ENCODE results near the gene ZNF383. TPM values are rescaled to one million over a fixed set of nuclear protein-coding genes. Genes with fewer than 3 reads are reported as not detected.
A peak's percentile ranks its signal among the peaks of the same experiment; 100 is the strongest.

The ZNF383 gene
- total RNA-seq, 1 experiment from 2014 or later = 6.6 TPM

DNA sequence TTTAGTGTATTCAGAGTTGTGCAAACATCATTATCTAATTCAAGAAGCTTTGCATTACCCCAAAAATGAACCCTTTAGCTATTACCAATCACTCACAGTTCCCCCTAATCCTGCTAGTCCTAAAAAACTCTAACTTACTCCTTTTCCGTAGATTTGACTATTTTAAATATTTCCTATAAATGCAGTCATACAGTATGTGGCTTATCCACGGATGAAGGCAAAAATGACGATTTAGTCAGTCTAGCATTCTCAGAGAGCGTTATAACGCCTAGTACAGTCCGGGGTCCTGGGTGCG is 587 bp upstream of the ZNF383 start:
- H3K4me1 ChIP-seq (ENCODE audit: control insufficient read depth in 1 of 2, insufficient read depth in 2 of 2, low read length in 2 of 2) = peaks cover 4 to 10% of the 10 kb centered on the region in 2 experiments; a peak in 2 of 4 replicates
- ATAC-seq (no peak), DNase-seq (ENCODE audit: low read depth, low spot score) (no peak)
- H3K36me3 ChIP-seq (ENCODE audit: control insufficient read depth in 1 of 2, insufficient read depth in 2 of 2, low read length in 2 of 2) = 0 out of 4 replicates have a peak, but pooled peaks cover 0 to under 1% of the 10 kb centered on the region in 2 experiments
- intact Hi-C loops (cut with micrococcal nuclease) = loop anchor here (5.0 to 10.0 kb wide), 4 partner anchors 45 to 1083 kb away; partner anchors contain the start of genes ZNF146, ZNF565, ZNF573 and ZNF585A
- H3K27me3 ChIP-seq (ENCODE audit: insufficient read depth, low read length) = no peaks in the 10 kb centered on the region
- H3K4me3 ChIP-seq (replicated peaks in 1 of 2; ENCODE audit: low read depth in 1 of 2, low read length in 2 of 2) = peak overlapping the region; percentile 93 to 100
- peak overlapping the region; percentile 68 for H3K27ac ChIP-seq (ENCODE audit: low read depth, low read length)
- no peaks in the 10 kb centered on the region for H4K20me1 ChIP-seq (ENCODE audit: insufficient read depth)
- TF ChIP-seq POLR2A (IDR thresholded peaks at IDR 0.05; ENCODE audit: borderline replicate concordance, extremely low read depth, insufficient read depth, insufficient read length) (peak; percentile 24), ZFX (IDR thresholded peaks at IDR 0.05) (no peak), JUND (IDR thresholded peaks at IDR 0.05) (no peak)
- no peaks in the 10 kb centered on the region for H3K9me3 ChIP-seq (ENCODE audit: control insufficient read depth in 1 of 2, insufficient read depth in 1 of 2, low read depth in 1 of 2, low read length in 2 of 2)
- BruUV-seq (replicated peaks) = no TSS peak
- ChIA-PET POLR2A (interaction anchor here (0.6 to 1.4 kb wide), 4 partner anchors 9 to 1002 kb away, joined by 3 to 5 read pairs (median 4); partner anchors contain the start of gene ZNF585A), RAD21 (ENCODE audit: low non-redundant PET in 1 of 2, low total read pairs in 2 of 2, uncharacterized antibody in 2 of 2, unreplicated experiment in 2 of 2) (no interaction called here), CTCF (no interaction called here)
- H3K9me2 ChIP-seq (ENCODE audit: insufficient read depth) = no peaks in the 10 kb centered on the region
- H2AFZ ChIP-seq (ENCODE audit: low read depth, low read length, poor library complexity, severe bottlenecking) = peak overlapping the region; percentile 97
- H3K4me2 ChIP-seq (ENCODE audit: low read length) = peak overlapping the region; percentile 99
- H3K9ac ChIP-seq (ENCODE audit: low read length) = peak overlapping the region; percentile 93
- H3K79me2 ChIP-seq (ENCODE audit: insufficient read depth, low read length) = peaks cover 17% of the 10 kb centered on the region

DNA sequence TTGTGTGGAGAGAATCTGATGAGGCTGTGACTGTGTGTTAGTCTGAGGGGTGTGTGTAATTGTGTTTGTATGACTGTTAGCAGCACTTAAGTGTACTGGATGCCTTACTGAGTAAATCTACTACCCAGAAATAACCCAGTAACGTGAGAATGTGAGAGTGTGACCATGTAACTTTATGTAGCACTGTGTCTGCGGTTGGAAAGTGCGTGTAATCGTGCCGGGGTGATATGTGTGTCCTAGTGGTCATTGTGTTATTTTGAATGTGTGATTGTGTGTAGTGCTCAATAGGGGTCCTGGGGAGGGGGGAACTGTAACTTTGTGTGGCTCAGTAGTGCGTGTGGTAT is 550 bp downstream of the ZNF383 start:
- TF ChIP-seq POLR2A (IDR thresholded peaks at IDR 0.05; ENCODE audit: borderline replicate concordance, extremely low read depth, insufficient read depth, insufficient read length) = peak; percentile 2
- TF ChIP-seq, protein P1, sequence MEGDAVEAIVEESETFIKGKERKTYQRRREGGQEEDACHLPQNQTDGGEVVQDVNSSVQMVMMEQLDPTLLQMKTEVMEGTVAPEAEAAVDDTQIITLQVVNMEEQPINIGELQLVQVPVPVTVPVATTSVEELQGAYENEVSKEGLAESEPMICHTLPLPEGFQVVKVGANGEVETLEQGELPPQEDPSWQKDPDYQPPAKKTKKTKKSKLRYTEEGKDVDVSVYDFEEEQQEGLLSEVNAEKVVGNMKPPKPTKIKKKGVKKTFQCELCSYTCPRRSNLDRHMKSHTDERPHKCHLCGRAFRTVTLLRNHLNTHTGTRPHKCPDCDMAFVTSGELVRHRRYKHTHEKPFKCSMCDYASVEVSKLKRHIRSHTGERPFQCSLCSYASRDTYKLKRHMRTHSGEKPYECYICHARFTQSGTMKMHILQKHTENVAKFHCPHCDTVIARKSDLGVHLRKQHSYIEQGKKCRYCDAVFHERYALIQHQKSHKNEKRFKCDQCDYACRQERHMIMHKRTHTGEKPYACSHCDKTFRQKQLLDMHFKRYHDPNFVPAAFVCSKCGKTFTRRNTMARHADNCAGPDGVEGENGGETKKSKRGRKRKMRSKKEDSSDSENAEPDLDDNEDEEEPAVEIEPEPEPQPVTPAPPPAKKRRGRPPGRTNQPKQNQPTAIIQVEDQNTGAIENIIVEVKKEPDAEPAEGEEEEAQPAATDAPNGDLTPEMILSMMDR (IDR thresholded peaks at IDR 0.05 in 2 of 3, conservative IDR thresholded peaks at IDR 0.05 in 1 of 3; ENCODE audit: borderline replicate concordance in 1 of 3, insufficient read depth in 1 of 3, low read depth in 2 of 3, low read length in 2 of 3) = no peak
- ChIA-PET RAD21 (ENCODE audit: low non-redundant PET in 1 of 2, low total read pairs in 2 of 2, uncharacterized antibody in 2 of 2, unreplicated experiment in 2 of 2) (no interaction called here), CTCF (no interaction called here), POLR2A (no interaction called here)
- BruUV-seq (replicated peaks) = TSS peak; percentile 83
- peaks cover 4 to 10% of the 10 kb centered on the region in 2 experiments; a peak in 2 of 4 replicates for H3K4me1 ChIP-seq (ENCODE audit: control insufficient read depth in 1 of 2, insufficient read depth in 2 of 2, low read length in 2 of 2)
- ATAC-seq (no peak), DNase-seq (ENCODE audit: low read depth, low spot score) (no peak)
- H3K9me2 ChIP-seq (ENCODE audit: insufficient read depth) = no peaks in the 10 kb centered on the region
- H3K9me3 ChIP-seq (ENCODE audit: control insufficient read depth in 1 of 2, insufficient read depth in 1 of 2, low read depth in 1 of 2, low read length in 2 of 2) = no peaks in the 10 kb centered on the region; a peak in 1 of 4 replicates
- H3K27ac ChIP-seq (ENCODE audit: low read depth, low read length) = peak overlapping the region; percentile 68
- peaks cover 17% of the 10 kb centered on the region for H3K79me2 ChIP-seq (ENCODE audit: insufficient read depth, low read length)
- H3K9ac ChIP-seq (ENCODE audit: low read length) = peak overlapping the region; percentile 93
- intact Hi-C loops (cut with micrococcal nuclease) = loop anchor here (5.0 to 10.0 kb wide), 4 partner anchors 46 to 1084 kb away; partner anchors contain the start of genes ZNF146, ZNF565, ZNF573 and ZNF585A
- peak overlapping the region; percentile 99 for H3K4me2 ChIP-seq (ENCODE audit: low read length)
- no peaks in the 10 kb centered on the region for H4K20me1 ChIP-seq (ENCODE audit: insufficient read depth)
- no peaks in the 10 kb centered on the region for H3K27me3 ChIP-seq (ENCODE audit: insufficient read depth, low read length)
- H2AFZ ChIP-seq (ENCODE audit: low read depth, low read length, poor library complexity, severe bottlenecking) = peak overlapping the region; percentile 97
- H3K4me3 ChIP-seq (replicated peaks in 1 of 2; ENCODE audit: low read depth in 1 of 2, low read length in 2 of 2) = peak overlapping the region; percentile 93 to 100
- 0 out of 4 replicates have a peak, but pooled peaks cover 0 to 3% of the 10 kb centered on the region in 2 experiments for H3K36me3 ChIP-seq (ENCODE audit: control insufficient read depth in 1 of 2, insufficient read depth in 2 of 2, low read length in 2 of 2)

Data from HCT116 (cell line).